ENCODE data around the gene IL18R1.
A peak's percentile ranks its signal among the peaks of the same experiment; 100 is the strongest.

The IL18R1 gene

DNA sequence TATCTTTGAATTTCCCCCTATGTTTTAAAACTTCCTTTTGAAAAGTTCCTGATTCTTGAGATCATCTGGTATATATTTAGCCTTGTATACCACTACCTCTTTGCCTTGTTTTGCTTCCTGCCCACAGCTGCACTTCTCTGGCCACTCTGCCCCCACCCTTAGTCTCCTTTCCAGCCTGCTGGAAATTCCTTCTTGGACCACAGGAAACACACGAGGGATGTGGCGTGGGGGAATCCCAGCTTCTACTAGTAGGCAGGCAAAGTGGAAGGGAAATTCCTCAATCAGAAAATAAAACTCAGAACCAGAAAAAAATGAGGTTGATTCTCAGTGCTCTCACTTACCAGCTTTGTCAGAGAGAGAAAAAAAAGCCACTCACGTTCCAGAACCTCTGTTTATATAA, 80.7 kb downstream of the IL18R1 start:
- DNase-seq, result no peak

GRCh38 chr2:102437122-102437521, 81.5 kb downstream of the IL18R1 start:
- no peak for DNase-seq

DNA sequence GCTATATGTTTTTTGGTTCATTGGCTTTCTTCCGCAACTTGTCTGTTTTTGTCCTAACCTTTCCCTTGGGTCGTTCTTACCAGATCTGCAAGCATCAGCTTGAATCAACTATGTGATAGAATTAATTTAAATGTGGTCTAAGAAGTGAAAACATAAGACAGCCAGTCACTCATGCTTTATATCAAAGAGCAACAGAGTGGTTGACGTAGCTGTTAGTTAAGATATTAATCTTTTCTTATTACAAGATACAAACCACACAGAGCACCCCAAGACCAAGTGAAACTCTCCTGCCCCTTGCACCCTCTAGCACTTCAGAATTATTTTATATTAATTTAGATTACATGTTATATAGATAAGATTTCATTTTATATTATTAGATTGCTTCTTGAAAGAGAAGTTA, 82.5 kb downstream of the IL18R1 start:
- no peak for DNase-seq

DNA sequence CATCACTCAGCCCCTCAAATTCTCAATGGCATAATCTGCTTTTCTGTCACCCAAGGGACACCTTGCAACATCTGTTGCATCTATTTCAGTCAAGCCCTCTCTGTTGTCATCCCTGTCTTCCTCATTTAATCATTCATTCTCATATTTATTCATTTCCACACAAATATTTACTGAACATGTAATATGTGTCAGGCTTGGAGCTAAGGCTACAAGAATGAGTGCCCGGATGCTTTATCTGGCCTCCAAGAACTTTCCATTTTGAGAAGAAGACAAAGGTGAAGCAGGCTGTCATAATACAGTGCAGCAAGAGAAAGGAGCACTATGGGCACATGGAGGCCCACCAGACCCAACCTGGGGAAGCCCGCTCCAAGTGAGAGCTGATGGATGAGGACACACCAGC, 83.0 kb downstream of the IL18R1 start:
- no peak for DNase-seq

DNA sequence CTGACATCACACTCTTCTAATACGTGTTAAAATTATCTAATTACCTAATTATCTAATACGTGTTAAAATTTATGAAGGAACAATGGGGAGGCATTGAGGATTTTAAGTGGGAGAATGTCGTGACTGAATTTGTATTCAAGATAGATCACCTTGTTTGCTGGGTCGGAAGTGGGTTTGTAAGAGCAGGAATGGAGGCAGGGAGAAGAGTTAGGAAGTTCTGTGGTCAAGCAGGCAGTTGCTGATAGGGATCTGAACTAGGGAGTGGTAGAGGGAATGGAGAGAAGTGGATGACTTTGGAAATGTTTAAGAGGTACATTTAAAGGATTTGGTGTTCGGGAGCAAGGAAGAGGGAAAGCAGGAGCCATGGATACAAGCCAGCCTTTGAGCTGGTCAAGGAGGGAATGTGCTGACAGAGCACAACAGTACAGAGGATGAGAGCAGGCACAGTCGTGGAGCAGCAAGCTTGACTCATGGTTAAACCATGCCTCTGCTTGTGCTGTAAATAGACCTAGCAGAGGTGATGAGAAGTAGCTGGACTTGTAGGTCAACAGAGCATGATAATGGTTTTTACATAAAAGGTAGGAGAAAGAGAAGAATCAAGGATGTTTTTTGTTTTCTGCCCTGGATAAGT, 83.6 kb downstream of the IL18R1 start:
- DNase-seq, result no peak

- peak; percentile 69 for DNase-seq
Observed at GRCh38 chr2:102442967-102443828, 87.6 kb downstream of the IL18R1 start.

DNA sequence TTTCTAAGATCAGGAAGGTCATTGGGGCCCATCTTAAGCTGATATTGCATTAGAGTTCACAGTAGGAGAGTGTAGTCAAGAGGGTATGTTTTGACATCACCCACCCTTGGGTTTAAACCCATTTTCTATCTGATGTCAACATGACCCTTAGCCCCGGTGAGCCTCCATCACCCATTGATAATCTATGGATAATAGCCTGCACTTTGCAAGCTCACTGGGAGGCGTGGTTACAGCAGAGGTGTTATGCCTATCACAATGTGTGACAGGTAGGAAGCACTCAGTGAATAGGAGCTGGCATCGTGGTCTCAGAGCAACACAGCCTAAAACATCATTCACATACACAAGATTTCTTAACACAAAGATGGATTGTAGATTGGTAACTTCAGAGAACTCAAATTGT, 88.6 kb downstream of the IL18R1 start:
- no peak for DNase-seq

GRCh38 chr2:102446936-102447335, 91.3 kb downstream of the IL18R1 start:
- no peak for DNase-seq
